Measurements from ENCODE around the gene CLSTN2.

CLSTN2 gene

DNA sequence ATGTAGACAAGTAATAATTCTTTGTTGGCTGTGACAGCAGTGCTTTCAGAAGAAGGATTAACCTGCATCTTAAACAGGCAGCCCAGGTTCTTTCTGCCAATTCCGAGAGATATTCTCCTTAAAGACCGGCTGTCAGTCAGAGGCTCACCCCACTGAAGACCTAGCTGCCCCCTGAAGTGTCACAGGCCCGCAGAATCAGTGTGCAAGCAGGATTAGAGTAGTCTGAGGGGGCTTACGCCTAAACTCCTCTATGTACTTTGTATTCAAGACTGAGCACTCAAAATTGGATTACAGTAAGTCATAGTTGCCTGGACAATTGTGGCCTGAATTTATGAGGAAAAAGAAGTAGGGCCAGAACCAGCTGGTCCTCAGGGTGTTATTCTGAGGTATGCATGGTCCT, 342.9 kb downstream of the CLSTN2 start:
- Mint-ChIP-seq H3K9me3 (no peaks in the 10 kb centered on the region), H3K4me1 (no peaks in the 10 kb centered on the region), H3K27me3 (peaks cover 4% of the 10 kb centered on the region), H3K36me3 (no peaks in the 10 kb centered on the region), H3K4me3 (no peak overlapping the region), H3K27ac (no peak overlapping the region)
- DNase-seq (ENCODE audit: low spot score in 2 of 2): no peak
- ATAC-seq (ENCODE audit: low read depth): no peak

DNA sequence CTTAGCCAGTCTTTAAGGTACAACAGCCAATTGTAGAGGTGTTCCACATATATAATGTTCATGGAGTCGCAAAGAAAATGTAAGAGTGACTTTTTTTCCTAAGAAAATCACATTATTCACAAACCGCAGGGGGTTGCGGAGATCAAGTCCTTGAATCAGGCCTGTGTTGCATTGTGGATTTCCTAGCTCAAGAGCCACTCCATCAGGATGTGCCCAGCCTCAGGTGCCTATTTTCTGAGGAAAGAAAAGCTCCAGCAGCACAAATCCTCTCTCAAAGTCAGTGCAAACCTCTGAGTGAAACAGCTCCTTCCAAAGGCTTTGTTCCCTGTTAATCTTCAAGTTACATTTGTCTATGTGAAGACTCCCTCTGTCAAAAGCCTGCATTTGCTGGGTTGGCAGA, 349.4 kb downstream of the CLSTN2 start:
- no peak for DNase-seq (ENCODE audit: low spot score in 2 of 2)
- no peaks in the 10 kb centered on the region for H3K4me1 Mint-ChIP-seq
- no peaks in the 10 kb centered on the region for H3K9me3 Mint-ChIP-seq
- peaks cover 2% of the 10 kb centered on the region for H3K27me3 Mint-ChIP-seq
- ATAC-seq (ENCODE audit: low read depth): no peak
- H3K36me3 Mint-ChIP-seq: no peaks in the 10 kb centered on the region
- no peak overlapping the region for H3K27ac Mint-ChIP-seq
- no peak overlapping the region for H3K4me3 Mint-ChIP-seq

DNA sequence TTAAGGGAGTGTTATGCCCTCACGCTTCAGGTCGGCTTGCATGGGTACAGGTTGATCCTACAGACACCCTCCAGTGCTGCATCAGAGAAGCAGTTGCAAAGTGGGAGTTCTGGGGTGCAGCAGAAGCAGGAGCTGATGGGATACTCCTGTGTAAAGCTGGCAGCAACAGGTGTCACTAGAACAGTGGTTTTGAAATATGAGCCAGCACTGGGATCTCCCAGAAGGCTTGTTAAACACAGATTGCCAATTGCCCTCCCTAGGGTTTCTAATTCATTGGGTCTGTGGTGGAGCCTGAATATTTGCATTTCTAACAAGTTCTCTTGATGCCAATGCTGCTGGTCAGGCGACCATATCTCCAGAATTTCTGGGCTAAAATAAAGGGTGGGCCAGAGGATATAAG, 350.4 kb downstream of the CLSTN2 start:
- H3K36me3 Mint-ChIP-seq: no peaks in the 10 kb centered on the region
- H3K9me3 Mint-ChIP-seq: no peaks in the 10 kb centered on the region
- H3K4me3 Mint-ChIP-seq: no peak overlapping the region
- DNase-seq (ENCODE audit: low spot score in 2 of 2): no peak
- H3K27ac Mint-ChIP-seq: no peak overlapping the region
- H3K4me1 Mint-ChIP-seq: no peaks in the 10 kb centered on the region
- peaks cover 2% of the 10 kb centered on the region for H3K27me3 Mint-ChIP-seq
- ATAC-seq (ENCODE audit: low read depth): no peak

- ATAC-seq (ENCODE audit: low read depth) (no peak), DNase-seq (ENCODE audit: low spot score in 2 of 2) (no peak)
- Mint-ChIP-seq H3K9me3 (peaks cover 2% of the 10 kb centered on the region), H3K4me1 (no peaks in the 10 kb centered on the region), H3K4me3 (no peak overlapping the region), H3K27me3 (peaks cover 4% of the 10 kb centered on the region), H3K36me3 (no peaks in the 10 kb centered on the region), H3K27ac (no peak overlapping the region)
Measured at GRCh38 chr3:140288595-140288994, 353.6 kb downstream of the CLSTN2 start.

- no peaks in the 10 kb centered on the region for H3K36me3 Mint-ChIP-seq
- no peak for ATAC-seq (ENCODE audit: low read depth)
- H3K27me3 Mint-ChIP-seq: peaks cover 4% of the 10 kb centered on the region
- no peaks in the 10 kb centered on the region for H3K4me1 Mint-ChIP-seq
- no peak for DNase-seq (ENCODE audit: low spot score in 2 of 2)
- no peak overlapping the region for H3K4me3 Mint-ChIP-seq
- H3K27ac Mint-ChIP-seq: no peak overlapping the region
- H3K9me3 Mint-ChIP-seq: peaks cover 2% of the 10 kb centered on the region
Measured at GRCh38 chr3:140290105-140290504, 355.1 kb downstream of the CLSTN2 start.

GRCh38 chr3:140292170-140292569, 357.2 kb downstream of the CLSTN2 start:
- peaks cover 2% of the 10 kb centered on the region for H3K9me3 Mint-ChIP-seq
- H3K4me3 Mint-ChIP-seq: no peak overlapping the region
- no peaks in the 10 kb centered on the region for H3K4me1 Mint-ChIP-seq
- DNase-seq (ENCODE audit: low spot score in 2 of 2) (no peak), ATAC-seq (ENCODE audit: low read depth) (no peak)
- H3K36me3 Mint-ChIP-seq: no peaks in the 10 kb centered on the region
- no peak overlapping the region for H3K27ac Mint-ChIP-seq
- H3K27me3 Mint-ChIP-seq: peaks cover 4% of the 10 kb centered on the region

DNA sequence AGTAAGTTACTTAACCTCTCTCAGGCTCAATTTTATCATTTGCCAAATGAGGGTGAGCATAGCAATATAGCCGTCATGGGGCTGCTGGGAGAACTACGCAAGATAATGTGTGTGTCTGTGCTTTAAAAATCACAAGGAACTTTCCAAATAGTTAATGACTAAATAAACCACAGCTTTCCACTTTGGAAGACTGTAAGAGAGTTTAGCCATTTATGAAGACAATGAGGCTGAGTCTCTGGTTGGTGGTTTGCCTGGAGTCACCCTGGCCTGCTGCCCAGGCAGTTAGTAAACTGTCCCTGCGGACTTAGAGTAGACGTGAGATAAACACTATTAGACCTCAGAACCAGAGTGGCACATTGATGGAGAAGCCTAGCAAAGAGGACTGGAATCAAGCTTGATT, 357.7 kb downstream of the CLSTN2 start:
- no peaks in the 10 kb centered on the region for H3K36me3 Mint-ChIP-seq
- DNase-seq (ENCODE audit: low spot score in 2 of 2): no peak
- H3K27me3 Mint-ChIP-seq: peaks cover 4% of the 10 kb centered on the region
- no peaks in the 10 kb centered on the region for H3K4me1 Mint-ChIP-seq
- ATAC-seq (ENCODE audit: low read depth): no peak
- no peak overlapping the region for H3K4me3 Mint-ChIP-seq
- H3K9me3 Mint-ChIP-seq: peaks cover 2% of the 10 kb centered on the region
- no peak overlapping the region for H3K27ac Mint-ChIP-seq

GRCh38 chr3:140294058-140294457, 359.1 kb downstream of the CLSTN2 start:
- peaks cover 2% of the 10 kb centered on the region for H3K27me3 Mint-ChIP-seq
- no peak overlapping the region for H3K4me3 Mint-ChIP-seq
- H3K36me3 Mint-ChIP-seq: no peaks in the 10 kb centered on the region
- no peaks in the 10 kb centered on the region for H3K4me1 Mint-ChIP-seq
- ATAC-seq (ENCODE audit: low read depth) (no peak), DNase-seq (ENCODE audit: low spot score in 2 of 2) (no peak)
- no peak overlapping the region for H3K27ac Mint-ChIP-seq
- H3K9me3 Mint-ChIP-seq: peaks cover 2% of the 10 kb centered on the region

DNA sequence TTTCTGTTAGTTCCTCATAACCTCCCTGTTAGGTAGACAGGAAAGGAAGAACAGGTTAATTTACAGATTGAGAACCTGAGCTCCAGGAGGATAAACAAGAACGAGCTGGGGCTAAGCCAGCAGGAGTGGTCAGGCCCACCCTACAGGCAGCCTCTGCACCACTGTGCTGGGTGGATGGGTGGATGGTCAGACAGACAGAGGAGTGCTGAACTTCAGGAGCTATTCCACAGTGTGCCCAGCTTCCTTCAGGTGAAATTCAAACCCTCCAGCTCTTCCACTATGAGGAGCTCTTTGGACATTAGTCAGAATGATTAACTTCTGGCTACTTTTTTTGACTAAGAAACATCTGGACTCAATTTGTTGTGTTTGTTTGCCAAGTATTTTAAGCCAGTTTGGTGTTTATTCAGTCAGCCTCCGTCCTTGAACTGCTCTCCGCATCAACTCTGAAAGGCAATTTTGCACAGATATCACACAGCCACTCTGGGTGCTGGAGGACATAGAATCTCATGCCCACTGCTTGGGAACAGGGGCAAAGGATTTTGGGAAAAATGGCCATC, 361.9 kb downstream of the CLSTN2 start:
- H3K4me3 Mint-ChIP-seq: no peak overlapping the region
- H3K27ac Mint-ChIP-seq: no peak overlapping the region
- ATAC-seq (ENCODE audit: low read depth) (no peak), DNase-seq (ENCODE audit: low spot score in 2 of 2) (no peak)
- no peaks in the 10 kb centered on the region for H3K36me3 Mint-ChIP-seq
- peaks cover 2% of the 10 kb centered on the region for H3K27me3 Mint-ChIP-seq
- peaks cover under 1% of the 10 kb centered on the region for H3K9me3 Mint-ChIP-seq
- H3K4me1 Mint-ChIP-seq: no peaks in the 10 kb centered on the region

GRCh38 chr3:140298043-140298442, 363.1 kb downstream of the CLSTN2 start:
- Mint-ChIP-seq H3K4me3 (no peak overlapping the region), H3K36me3 (no peaks in the 10 kb centered on the region), H3K27me3 (peaks cover under 1% of the 10 kb centered on the region), H3K9me3 (no peaks in the 10 kb centered on the region), H3K27ac (no peak overlapping the region), H3K4me1 (no peaks in the 10 kb centered on the region)
- ATAC-seq (ENCODE audit: low read depth) (no peak), DNase-seq (ENCODE audit: low spot score in 2 of 2) (no peak)

- ATAC-seq (ENCODE audit: low read depth) (no peak), DNase-seq (ENCODE audit: low spot score in 2 of 2) (no peak)
- Mint-ChIP-seq H3K27ac (no peak overlapping the region), H3K9me3 (no peaks in the 10 kb centered on the region), H3K4me1 (no peaks in the 10 kb centered on the region), H3K4me3 (no peak overlapping the region), H3K36me3 (no peaks in the 10 kb centered on the region), H3K27me3 (no peaks in the 10 kb centered on the region)
Measured at GRCh38 chr3:140298569-140299070, 363.6 kb downstream of the CLSTN2 start.

DNA sequence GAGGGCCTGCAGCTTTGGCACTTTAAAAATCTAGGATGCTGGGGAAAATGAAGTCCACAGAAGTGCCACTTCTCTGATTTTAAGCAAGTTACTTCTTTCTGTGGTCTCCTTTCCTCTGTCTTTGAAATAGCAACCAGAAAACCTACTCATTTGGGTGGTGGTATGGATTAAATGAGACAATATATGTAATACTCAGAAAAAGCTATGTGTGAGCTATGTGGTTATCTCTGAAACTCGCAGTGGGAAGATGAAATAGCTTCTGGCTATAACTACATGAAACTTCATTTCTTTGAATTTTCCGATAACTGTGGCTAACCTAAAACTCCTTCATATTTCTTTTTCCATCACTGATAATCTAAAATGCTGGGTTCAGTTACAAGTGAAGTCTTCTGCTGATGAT, 368.9 kb downstream of the CLSTN2 start:
- peaks cover 1% of the 10 kb centered on the region for H3K9me3 Mint-ChIP-seq
- DNase-seq (ENCODE audit: low spot score in 2 of 2) (no peak), ATAC-seq (ENCODE audit: low read depth) (no peak)
- H3K36me3 Mint-ChIP-seq: no peaks in the 10 kb centered on the region
- no peak overlapping the region for H3K4me3 Mint-ChIP-seq
- no peaks in the 10 kb centered on the region for H3K4me1 Mint-ChIP-seq
- H3K27ac Mint-ChIP-seq: no peak overlapping the region
- no peaks in the 10 kb centered on the region for H3K27me3 Mint-ChIP-seq

DNA sequence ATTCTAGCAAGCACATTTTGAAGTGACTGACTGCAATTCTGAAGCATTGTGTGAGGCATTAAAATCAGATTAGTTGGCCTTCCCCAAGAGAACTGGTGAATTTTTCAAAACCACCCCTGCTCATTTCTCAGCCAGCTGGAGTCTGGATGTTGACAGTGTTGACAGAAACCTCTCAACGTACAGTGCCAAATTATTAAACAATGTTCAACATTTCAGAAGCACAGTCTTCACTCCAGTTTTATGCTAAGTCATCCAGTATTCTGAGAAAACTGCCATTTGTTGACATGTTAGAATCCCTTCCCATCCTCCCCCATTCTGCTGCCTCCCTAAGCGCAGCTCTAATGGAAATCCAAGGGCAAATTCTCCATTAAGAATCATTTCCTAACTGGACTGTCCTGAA, 373.6 kb downstream of the CLSTN2 start:
- Mint-ChIP-seq H3K36me3 (no peaks in the 10 kb centered on the region), H3K4me1 (no peaks in the 10 kb centered on the region), H3K27ac (no peak overlapping the region), H3K27me3 (peaks cover 5% of the 10 kb centered on the region), H3K4me3 (no peak overlapping the region), H3K9me3 (peaks cover 1% of the 10 kb centered on the region)
- DNase-seq (ENCODE audit: low spot score in 2 of 2): no peak
- ATAC-seq (ENCODE audit: low read depth): no peak

DNA sequence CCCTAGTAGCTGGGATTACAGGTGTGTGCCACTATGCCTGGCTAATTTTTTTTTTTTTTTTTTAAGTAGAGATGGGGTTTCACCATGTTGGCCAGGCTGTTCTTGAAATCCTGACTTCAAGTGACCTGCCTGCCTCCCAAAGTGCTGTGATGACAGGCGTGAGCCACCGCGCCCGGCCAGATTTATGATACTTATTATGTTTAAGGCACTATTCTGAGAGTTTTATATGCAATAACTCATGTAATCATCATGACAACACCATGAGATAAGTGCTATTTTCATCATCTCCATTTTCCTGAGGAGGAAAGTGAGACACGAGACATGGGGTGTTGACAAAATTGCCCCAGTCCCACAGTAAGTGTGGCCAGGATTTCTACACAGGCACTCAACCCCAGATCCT, 376.4 kb downstream of the CLSTN2 start:
- Mint-ChIP-seq H3K4me1 (no peaks in the 10 kb centered on the region), H3K27me3 (peaks cover 7% of the 10 kb centered on the region), H3K36me3 (no peaks in the 10 kb centered on the region), H3K9me3 (peaks cover 1% of the 10 kb centered on the region), H3K27ac (no peak overlapping the region), H3K4me3 (no peak overlapping the region)
- ATAC-seq (ENCODE audit: low read depth) (no peak), DNase-seq (ENCODE audit: low spot score in 2 of 2) (no peak)

DNA sequence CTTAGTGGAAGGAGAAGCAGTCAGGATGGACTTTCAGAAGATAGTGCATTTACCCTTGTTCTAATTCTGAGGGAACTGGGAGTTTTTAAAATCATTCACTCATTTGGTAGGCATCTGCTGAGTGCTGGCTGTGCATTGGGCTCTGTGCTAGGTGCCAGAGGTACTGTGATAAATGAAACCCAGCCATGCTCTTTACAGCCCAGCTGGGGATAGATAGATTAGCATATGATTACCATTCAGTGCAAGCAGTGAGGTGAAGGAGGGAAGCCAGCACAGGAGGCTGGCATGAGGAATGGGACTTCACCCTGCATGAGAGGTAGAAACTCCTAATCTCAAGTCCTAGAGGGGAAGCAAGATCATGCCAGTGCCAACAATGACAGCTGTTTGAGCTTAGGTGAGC, 381.0 kb downstream of the CLSTN2 start:
- DNase-seq (ENCODE audit: low spot score in 2 of 2): no peak
- ATAC-seq (ENCODE audit: low read depth): no peak
- Mint-ChIP-seq H3K4me1 (no peaks in the 10 kb centered on the region), H3K27ac (no peak overlapping the region), H3K27me3 (peaks cover 8% of the 10 kb centered on the region), H3K4me3 (no peak overlapping the region), H3K36me3 (no peaks in the 10 kb centered on the region), H3K9me3 (no peaks in the 10 kb centered on the region)
